Kidney glomerular epithelial cell (primary cell): Measurements from ENCODE around the gene DLEC1.

Source experiments
- DNase-seq: peaks from one replicate; lab custom pipeline; 2025; lab: John Stamatoyannopoulos, UW

The DLEC1 gene

DNA sequence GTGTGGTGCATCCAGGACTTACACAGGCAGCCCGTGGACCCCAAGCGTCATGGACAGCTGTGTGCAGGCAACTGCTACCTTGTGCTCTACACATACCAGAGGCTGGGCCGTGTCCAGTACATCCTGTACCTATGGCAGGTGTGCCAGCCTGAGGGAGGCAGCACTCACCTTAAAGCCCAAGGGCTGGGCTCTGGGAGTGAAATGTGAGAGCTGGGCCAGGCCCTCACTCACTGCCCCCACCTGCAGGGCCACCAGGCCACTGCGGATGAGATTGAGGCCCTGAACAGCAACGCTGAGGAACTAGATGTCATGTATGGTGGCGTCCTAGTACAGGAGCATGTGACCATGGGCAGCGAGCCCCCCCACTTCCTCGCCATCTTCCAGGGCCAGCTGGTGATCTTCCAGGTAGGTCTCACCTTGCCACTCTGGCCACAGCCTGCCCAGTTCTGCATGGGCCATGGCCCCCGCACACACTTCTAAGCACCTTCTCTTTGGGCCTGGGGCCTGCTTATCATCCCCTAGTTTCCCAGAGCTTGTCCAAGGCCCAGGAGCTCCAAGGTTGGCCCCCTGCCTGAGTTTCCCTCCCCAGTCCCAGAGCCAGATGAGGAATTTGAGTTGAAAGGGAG, 37.4 kb upstream of the DLEC1 start:
- DNase-seq, result no peak

DNA sequence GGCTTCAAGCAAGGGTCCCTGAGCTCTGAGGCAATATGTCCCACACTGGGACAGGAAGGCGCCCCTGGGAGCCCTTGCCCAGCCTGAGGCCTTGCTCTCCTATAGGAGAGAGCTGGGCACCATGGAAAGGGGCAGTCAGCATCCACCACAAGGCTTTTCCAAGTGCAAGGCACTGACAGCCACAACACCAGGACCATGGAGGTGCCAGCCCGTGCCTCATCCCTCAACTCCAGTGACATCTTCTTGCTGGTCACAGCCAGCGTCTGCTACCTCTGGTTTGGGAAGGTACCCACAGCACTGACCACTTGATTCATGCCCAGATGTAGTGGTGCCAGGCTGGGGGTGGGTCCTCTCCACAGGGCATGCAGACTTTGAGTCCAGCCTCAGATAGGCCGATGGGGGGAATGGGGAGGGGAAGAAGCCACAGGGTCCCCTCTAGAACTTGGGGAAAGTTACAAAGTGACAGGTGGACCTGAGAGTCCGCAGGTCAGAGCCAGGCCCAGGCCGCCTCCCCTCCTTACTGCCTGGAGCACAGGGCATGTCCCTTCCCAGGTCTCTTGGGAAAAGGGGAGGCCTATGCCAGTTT, 36.6 kb upstream of the DLEC1 start:
- DNase-seq, result no peak

GRCh38 chr3:38002940-38003339, 36.1 kb upstream of the DLEC1 start:
- DNase-seq, result no peak

GRCh38 chr3:38003371-38003816, 35.6 kb upstream of the DLEC1 start:
- DNase-seq, result no peak

GRCh38 chr3:38003817-38004414, 35.1 kb upstream of the DLEC1 start:
- DNase-seq, result no peak

GRCh38 chr3:38004415-38005075, 34.5 kb upstream of the DLEC1 start:
- DNase-seq, result peak; percentile 11

GRCh38 chr3:38005076-38006020, 33.7 kb upstream of the DLEC1 start:
- DNase-seq, result no peak

- DNase-seq, result no peak
These were observed 33.0 kb upstream of the DLEC1 start for GRCh38 chr3:38006031-38006430.

DNA sequence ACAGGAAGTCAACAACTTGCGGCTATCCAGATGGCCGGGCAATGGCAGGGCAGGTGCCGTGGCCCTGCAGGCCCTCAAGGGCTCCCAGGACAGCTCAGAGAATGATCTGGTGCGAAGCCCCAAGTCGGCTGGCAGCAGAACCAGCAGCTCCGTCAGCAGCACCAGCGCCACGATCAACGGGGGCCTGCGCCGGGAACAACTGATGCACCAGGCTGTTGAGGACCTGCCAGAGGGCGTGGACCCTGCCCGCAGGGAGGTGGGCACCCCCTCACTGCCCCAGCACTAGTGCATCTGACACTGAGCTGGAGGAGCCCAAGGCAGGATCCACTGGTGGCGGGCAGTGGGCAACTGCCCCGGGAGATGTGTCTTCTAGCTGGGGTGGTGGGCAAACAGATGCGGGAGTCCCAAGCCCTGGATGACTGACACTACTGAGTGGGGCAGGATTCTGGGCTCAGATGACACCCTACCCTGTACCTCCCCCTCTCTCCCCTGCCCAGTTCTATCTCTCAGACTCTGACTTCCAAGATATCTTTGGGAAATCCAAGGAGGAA, 32.5 kb upstream of the DLEC1 start:
- no peak for DNase-seq

DNA sequence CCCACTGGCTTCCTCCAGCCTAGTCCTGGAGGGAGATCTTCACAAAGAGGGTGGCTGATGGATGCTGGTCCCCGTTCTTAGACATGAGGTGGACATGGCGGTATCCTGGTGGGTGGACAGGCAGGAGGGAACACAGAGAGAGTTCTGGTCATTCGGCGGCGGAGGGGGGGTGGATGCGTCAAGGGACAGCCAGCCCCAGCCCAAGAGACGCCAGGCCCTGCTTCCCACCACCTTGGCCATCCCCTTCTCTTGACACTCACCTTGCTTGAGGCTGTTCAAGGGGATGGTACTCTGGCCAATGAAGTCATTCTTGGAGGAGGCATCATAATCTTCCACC, 31.3 kb upstream of the DLEC1 start:
- DNase-seq, result no peak

GRCh38 chr3:38008191-38008701, 30.8 kb upstream of the DLEC1 start:
- no peak for DNase-seq

GRCh38 chr3:38008971-38009580, 29.9 kb upstream of the DLEC1 start:
- DNase-seq, result no peak

DNA sequence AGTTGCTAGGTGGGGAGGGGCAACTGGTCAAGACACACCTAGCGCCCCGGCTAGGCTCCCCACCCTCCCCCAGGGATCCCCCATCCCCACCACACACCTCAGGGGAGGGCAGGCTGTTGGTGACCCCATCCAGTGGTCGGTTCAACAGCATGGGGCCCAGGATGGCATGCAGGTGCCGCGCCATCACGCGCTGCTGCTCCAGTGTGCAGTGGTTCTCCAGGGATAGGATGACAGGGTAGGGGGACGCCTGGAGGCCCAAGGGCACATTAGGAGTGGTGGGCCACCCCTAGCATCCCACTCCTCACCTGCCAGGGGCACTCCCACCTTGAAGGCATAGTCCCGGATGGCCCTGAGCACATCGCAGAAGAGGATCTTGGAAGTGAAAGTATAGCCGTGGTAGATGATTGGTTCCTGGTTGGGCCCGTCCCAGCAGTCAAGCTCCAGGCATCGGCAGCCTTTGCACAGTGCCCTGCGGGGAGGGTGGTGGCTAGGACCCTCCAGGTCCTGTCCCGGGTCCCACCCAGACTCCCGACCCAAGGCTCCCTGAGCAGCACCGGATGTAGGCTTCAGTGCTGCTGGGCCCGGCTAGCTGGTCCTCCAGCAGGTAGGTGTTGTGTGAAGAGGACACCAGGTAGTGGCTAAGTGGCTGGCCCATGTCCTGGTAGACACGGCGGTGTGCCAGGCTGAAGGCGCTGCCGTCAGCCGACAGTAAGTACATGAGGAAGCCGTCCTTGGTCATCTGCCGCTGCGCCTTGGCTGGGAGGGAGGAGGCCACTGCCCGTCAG, 29.0 kb upstream of the DLEC1 start:
- DNase-seq, result no peak

DNA sequence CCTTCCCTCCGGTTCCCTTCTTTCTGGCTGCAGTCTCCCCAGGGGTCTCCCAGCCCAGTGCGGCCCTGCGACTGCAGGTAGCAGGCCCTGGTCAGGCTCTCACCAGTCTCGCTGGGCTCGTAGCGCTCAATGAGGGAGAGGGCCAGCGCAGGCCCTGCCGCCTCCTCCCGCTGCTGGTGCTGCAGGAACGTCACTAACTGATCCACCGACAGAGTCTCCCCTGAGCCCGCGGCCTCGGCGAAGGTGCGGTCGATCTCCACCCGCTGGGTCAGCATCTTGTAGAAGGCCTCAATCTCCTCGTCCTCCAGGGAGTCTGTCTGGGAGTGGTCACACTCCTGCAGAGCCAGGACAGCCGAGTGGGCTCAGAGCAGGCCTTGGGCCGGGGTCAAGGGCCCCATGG, 27.9 kb upstream of the DLEC1 start:
- DNase-seq, result no peak

DNA sequence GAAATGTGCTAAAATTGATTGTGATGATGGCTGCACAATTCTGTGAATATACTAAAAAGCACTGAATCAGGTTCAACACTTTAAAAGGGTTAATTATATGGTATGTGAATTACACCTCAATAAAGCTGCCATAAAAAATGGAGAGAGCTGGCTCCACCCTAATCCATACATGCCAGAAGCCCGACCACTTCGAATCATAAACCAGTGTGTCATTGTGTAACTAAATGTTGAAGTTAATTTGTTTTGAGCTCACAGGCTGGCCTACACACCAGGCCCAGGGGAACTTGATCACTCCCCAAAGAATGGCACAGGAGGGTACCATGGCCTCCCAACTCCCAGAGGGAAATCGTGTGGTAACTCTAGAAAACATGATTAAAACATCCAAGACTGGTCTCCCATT, 23.5 kb upstream of the DLEC1 start:
- no peak for DNase-seq

DNA sequence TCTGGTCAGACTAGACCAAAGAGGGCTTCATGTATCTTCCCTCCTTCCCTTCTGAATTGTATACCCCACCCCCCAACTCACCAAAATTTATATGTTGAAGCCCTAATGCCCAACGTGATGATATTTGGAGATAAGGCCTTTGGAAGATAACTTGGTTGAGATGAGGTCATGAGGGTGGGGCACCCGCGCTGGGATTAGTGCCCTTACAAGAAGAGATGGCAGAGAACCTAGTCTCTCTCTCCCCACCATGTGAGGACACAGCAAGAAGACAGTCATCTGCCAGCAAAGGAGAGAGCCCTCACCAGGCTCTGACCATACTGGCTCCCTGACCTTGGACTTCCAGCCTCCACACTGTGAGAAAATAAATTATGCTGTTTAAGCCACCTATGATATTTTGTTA, 23.0 kb upstream of the DLEC1 start:
- DNase-seq, result no peak

DNA sequence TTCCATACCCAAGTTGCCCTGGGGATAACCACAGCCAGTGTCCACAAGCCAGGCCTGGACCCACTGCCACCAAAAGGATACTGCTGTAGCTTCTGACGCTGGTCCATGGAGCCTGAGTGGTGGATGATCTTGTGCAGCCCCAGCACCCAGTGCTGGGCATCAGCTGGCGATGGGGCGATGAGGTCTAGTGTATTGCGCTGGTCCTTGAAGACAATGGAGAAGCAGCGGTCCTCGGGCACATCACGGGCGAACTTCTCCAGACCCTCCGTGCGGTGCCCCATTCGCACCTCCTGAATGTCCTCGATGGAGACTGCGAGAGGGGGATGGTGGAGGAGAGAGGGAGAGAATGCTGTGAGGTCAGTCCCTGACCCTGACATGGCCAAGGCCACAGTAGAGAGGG, 22.6 kb upstream of the DLEC1 start:
- no peak for DNase-seq

DNA sequence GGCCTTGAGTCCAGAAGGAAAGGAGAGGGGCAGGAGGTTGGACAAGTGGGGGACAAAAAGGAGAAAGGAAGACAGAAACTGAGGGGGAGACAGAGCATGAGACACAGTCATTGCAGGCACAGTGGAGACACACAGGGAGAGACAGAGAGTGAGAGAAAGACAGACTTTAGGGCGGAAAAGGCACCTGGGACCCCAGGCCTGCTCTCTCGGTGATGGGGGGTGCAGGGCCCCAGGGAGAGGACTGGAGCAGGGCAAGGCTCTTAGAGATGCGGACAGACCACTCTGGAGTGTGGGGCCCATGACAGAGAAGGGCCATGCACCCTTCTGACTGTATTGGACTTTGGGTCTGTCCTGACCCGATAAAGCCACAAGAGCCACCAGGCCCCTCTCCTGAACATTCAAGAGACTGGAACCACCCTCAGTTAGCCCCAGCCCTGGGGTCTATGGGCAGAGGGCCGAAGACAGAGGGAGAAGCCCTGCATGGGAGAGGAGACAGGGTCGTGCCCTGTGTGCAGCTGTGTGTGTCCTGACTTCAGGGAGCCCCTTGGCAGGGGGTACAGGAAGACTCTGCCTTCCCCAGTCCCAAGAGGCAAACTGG, 22.1 kb upstream of the DLEC1 start:
- DNase-seq, result no peak

GRCh38 chr3:38017445-38018295, 21.3 kb upstream of the DLEC1 start:
- DNase-seq, result no peak
